ENCODE data around the gene SKAP1.

SKAP1 gene

GRCh38 chr17:48270899-48271298 is 159.1 kb downstream of the SKAP1 start:
- no peak overlapping the region for H3K4me3 ChIP-seq (ENCODE audit: low read depth, low read length)
- no peak for DNase-seq (ENCODE audit: low read depth)
- TF ChIP-seq CTCF (IDR thresholded peaks at IDR 0.05; ENCODE audit: insufficient read depth, low read depth, low read length, missing control alignments), result no peak

GRCh38 chr17:48269209-48269608 is 160.8 kb downstream of the SKAP1 start:
- DNase-seq (ENCODE audit: low read depth), result no peak
- no peak for TF ChIP-seq CTCF (IDR thresholded peaks at IDR 0.05; ENCODE audit: insufficient read depth, low read depth, low read length, missing control alignments)
- H3K4me3 ChIP-seq (ENCODE audit: low read depth, low read length), result no peak overlapping the region

DNA sequence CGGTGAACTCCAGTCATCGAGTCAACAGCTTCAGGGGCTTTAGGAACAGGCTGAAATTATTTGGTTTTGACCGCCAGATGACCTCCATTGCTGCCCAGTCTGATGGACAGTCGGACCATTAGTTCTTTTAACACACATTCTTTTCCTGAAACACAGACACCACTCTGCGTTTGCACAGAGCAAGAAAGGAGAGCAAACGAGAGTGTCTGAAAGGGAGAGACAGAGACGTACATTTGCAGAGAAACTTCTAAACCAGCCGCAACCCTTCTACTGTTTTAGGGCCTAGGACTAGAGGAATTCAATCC is 166.3 kb downstream of the SKAP1 start:
- no peak for DNase-seq (ENCODE audit: low read depth)
- TF ChIP-seq CTCF (IDR thresholded peaks at IDR 0.05; ENCODE audit: insufficient read depth, low read depth, low read length, missing control alignments), result no peak
- no peak overlapping the region for H3K4me3 ChIP-seq (ENCODE audit: low read depth, low read length)

DNA sequence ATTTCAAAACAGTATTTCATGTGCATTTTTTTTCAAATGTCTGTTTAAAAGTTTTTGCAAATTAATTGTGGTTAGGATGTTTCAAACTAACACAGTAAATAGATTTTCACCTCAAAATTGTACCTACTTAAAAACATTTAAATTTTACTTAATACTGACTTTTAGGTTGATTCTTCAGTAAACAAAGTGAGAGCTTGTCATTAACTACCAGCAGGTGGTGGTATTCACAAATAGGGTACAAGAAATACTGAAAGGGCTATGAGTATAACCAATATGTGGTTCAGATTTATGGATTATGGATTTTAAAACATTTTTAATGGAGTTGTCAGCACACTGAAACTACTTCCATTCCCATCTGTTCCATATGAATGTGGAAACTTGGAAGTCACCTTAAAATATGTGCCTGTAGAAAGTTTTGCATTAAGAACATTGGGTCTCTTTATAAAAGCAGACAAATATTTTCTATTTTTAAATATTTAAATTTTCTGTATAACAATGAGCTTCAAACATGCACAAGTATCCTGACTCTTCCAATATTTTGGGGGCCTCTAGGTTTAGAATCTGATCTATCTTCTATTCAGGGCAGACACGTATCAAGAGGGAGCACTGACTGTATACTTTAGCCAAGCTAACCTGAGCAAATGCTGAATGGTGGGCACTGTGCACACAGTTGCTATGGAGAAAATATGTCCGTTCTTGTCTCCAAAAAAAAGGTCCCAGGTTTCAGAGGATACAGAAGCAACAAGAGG is 166.9 kb downstream of the SKAP1 start:
- H3K4me3 ChIP-seq (ENCODE audit: low read depth, low read length), result no peak overlapping the region
- DNase-seq (ENCODE audit: low read depth), result peak; percentile 35
- TF ChIP-seq CTCF (IDR thresholded peaks at IDR 0.05; ENCODE audit: insufficient read depth, low read depth, low read length, missing control alignments), result peak; percentile 41

- H3K4me3 ChIP-seq (ENCODE audit: low read depth, low read length), result no peak overlapping the region
- peak; percentile 65 for TF ChIP-seq CTCF (IDR thresholded peaks at IDR 0.05; ENCODE audit: insufficient read depth, low read depth, low read length, missing control alignments)
- peak; percentile 58 for DNase-seq (ENCODE audit: low read depth)
These were observed 168.6 kb downstream of the SKAP1 start for GRCh38 chr17:48261297-48261880.

- H3K4me3 ChIP-seq (ENCODE audit: low read depth, low read length), result no peak overlapping the region
- TF ChIP-seq CTCF (IDR thresholded peaks at IDR 0.05; ENCODE audit: insufficient read depth, low read depth, low read length, missing control alignments), result peak; percentile 42
- peak; percentile 40 for DNase-seq (ENCODE audit: low read depth)
These were observed 170.2 kb downstream of the SKAP1 start for GRCh38 chr17:48259694-48260291.
